OCI-LY3 (cell line): Measurements from ENCODE around the gene RPL13.

Experiments used
- CTCF ChIP-seq: fragments of 200-600, 300-600 bp; sonication (generic); IDR thresholded peaks from 2 replicates; pipeline ENCODE4 v1.5.1; 2014; ENCODE audit warnings: antibody characterized with exemption, low read length, low read depth
- EZH2phosphoT487 ChIP-seq: fragments of 200-600 bp; shearing (Covaris generic); IDR thresholded peaks from 2 replicates; pipeline ENCODE4 v1.6.1; 2018; ENCODE audit warnings: antibody characterized with exemption, mixed run types, low read depth

- TF ChIP-seq CTCF (no peak), EZH2phosphoT487 (no peak)
Measured at GRCh38 chr16:89610108-89610453, 49.6 kb downstream of the RPL13 start.
